T-cell (primary cell): ENCODE results near the gene KCNK3. TPM values are rescaled to one million over a fixed set of nuclear protein-coding genes. Genes with fewer than 3 reads are reported as not detected.

Experiments used
- ATAC-seq, 4 experiments: fragments of 200-7000 bp in 3 of 4; fragments of 150-1000 bp in 1 of 4; cut with Tn5 transposase; replicated peaks in 1 of 4; 1 replicate in 3 of 4; 2 replicates in 1 of 4; pipeline ENCODE4 v1.10.0; 2021; ENCODE audit warnings: moderate library complexity in 3 of 4, mild to moderate bottlenecking in 2 of 4, moderate number of reproducible peaks in 1 of 4
- CTCF ChIA-PET, 2 donors: fragments of 300-600 bp; sonication (Branson Sonifier 250); formaldehyde crosslinking; loops; one replicate each; lab custom pipeline; 2022; ENCODE audit warnings: antibody characterized with exemption in 2 of 2; lab: Charles Lee
- POLR2A ChIA-PET, 2 donors: fragments of 300-600 bp; sonication (Branson Sonifier 250); formaldehyde crosslinking; loops; one replicate each; lab custom pipeline; 2022; ENCODE audit warnings: antibody characterized with exemption in 2 of 2; lab: Charles Lee
- DNase-seq, 35 experiments: peaks; one replicate each; pipeline versions ENCODE4 v3.0.0 to v3.0.0-alpha.2; 2013 to 2023
- H3K27ac ChIP-seq: one replicate; pipeline ENCODE4 v1.5.1; 2013; ENCODE audit warnings: low read length
- H3K27me3 ChIP-seq, 2 experiments: replicated peaks in 1 of 2; 1 replicate in 1 of 2; 2 replicates in 1 of 2; pipeline versions ENCODE4 v1.6.1 to v1.7.0; 2013; ENCODE audit warnings: low read length in 1 of 2, mixed read lengths in 1 of 2; ENCODE audit not compliant: control insufficient read depth in 2 of 2, insufficient read depth in 2 of 2; ENCODE audit errors: extremely low read depth in 1 of 2
- H3K36me3 ChIP-seq, 2 donors: 1 replicate in 1 of 2; 2 replicates in 1 of 2; pipeline versions ENCODE4 v1.6.1 to v1.7.0; 2013; ENCODE audit warnings: low read length in 1 of 2; ENCODE audit not compliant: control insufficient read depth in 2 of 2, insufficient read depth in 1 of 2; ENCODE audit errors: extremely low read depth in 1 of 2
- H3K4me1 ChIP-seq, 2 experiments: 1 replicate in 1 of 2; 2 replicates in 1 of 2; pipeline versions ENCODE4 v1.6.1 to v1.7.0; 2013; ENCODE audit warnings: low read length in 2 of 2, mixed read lengths in 1 of 2; ENCODE audit not compliant: insufficient read depth in 2 of 2, control insufficient read depth in 1 of 2; ENCODE audit errors: extremely low read depth in 1 of 2
- H3K4me3 ChIP-seq, 2 donors: 1 replicate in 1 of 2; 2 replicates in 1 of 2; pipeline versions ENCODE4 v1.5.1 to v1.7.0; 2013; ENCODE audit warnings: mild to moderate bottlenecking in 2 of 2, low read length in 1 of 2, moderate library complexity in 1 of 2; ENCODE audit not compliant: control insufficient read depth in 1 of 2; ENCODE audit errors: extremely low read depth in 1 of 2
- H3K9me3 ChIP-seq: 2 replicates; pipeline ENCODE4 v1.7.0; 2013
- H3K27ac Mint-ChIP-seq, 2 donors: one replicate each; pipeline ENCODE4 v1.8.0; 2020 to 2021; ENCODE audit warnings: mild to moderate bottlenecking in 2 of 2, mixed read lengths in 2 of 2
- H3K27me3 Mint-ChIP-seq, 2 donors: one replicate each; pipeline ENCODE4 v1.8.0; 2021 to 2022; ENCODE audit warnings: mixed read lengths in 2 of 2
- H3K36me3 Mint-ChIP-seq: one replicate; pipeline ENCODE4 v1.8.0; 2021; ENCODE audit warnings: mixed read lengths
- H3K4me1 Mint-ChIP-seq, 3 donors: one replicate each; pipeline ENCODE4 v1.8.0; 2020 to 2022; ENCODE audit warnings: mixed read lengths in 3 of 3, mild to moderate bottlenecking in 1 of 3
- H3K4me3 Mint-ChIP-seq, 3 donors: one replicate each; pipeline ENCODE4 v1.8.0; 2020 to 2022; ENCODE audit warnings: mild to moderate bottlenecking in 3 of 3, mixed read lengths in 3 of 3, moderate library complexity in 3 of 3
- H3K9me3 Mint-ChIP-seq, 3 donors: one replicate each; pipeline ENCODE4 v1.8.0; 2020 to 2022; ENCODE audit warnings: mixed read lengths in 3 of 3
- WGBS: methylation state at CpG from one replicate; pipeline ENCODE4 v1.1.5; 2013; ENCODE audit warnings: missing lambda C conversion rate; ENCODE audit not compliant: insufficient coverage; 5-methylcytosine and 5-hydroxymethylcytosine counted together
- total RNA-seq, 35 experiments: library from RNA in 6 of 35; stranded (reverse) in 6 of 35; fragments of 120-200 nt in 1 of 35; gene quantifications; one replicate each; pipeline versions ENCODE4 v1.2.1 to v1.2.4 and lab custom pipeline; 2013 to 2026

The KCNK3 gene
- total RNA-seq, 5 donors from 2014 or later (not counting 1 experiment from before 2014, with no cell fraction given) = 0.23 to 0.35 (median 0.26) TPM; not detected in 2

DNA sequence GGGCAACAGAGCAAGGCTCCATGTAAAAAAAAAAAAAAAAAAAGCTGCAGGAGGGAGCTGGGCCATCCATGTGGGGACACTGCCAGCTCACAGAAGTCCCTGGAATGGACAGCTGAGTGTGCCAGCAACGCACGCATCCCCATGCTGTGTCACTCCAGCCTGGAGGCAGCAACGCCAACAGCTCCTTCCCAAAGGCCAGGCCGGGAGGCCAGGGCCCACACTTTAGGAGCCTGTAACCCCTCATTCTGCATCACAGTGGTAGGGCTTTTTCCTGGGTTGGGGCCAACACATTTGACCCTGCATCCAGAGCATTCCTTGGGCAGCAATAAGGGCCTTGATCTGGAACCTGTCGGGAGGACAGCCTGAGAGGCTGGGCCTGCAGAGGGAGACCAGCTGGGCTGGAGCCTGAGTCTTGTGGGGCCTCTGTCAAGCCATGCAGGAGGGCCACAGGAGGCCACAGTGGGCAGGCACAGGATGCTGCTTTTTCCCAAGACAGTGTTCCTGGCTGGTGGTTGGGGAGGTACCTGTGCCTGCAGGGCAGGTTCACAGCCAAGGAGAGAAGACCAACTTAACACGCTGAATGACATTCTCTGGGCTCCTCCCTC lies 16.8 kb upstream of the KCNK3 start:
- ATAC-seq = no peak
- ChIA-PET CTCF (no interaction called here), POLR2A (no interaction called here)
- WGBS = 89% methylated on average over 5 of the region's 6 CpGs
- Histone ChIP-seq H3K4me3 (no peak overlapping the region), H3K4me1 (no peaks in the 10 kb centered on the region), H3K36me3 (no peaks in the 10 kb centered on the region), H3K27me3 (peaks cover 0 to 41% of the 10 kb centered on the region in 2 experiments), H3K27ac (no peak overlapping the region), H3K9me3 (no peaks in the 10 kb centered on the region)
- peaks cover 31 to 32% of the 10 kb centered on the region in 2 donors for H3K27me3 Mint-ChIP-seq
- no peak overlapping the region for H3K27ac Mint-ChIP-seq
- no peak for DNase-seq
- no peak overlapping the region for H3K4me3 Mint-ChIP-seq
- no peaks in the 10 kb centered on the region for H3K36me3 Mint-ChIP-seq
- no peaks in the 10 kb centered on the region for H3K4me1 Mint-ChIP-seq
- peaks cover 0 to 6% (median 4%) of the 10 kb centered on the region in 3 donors for H3K9me3 Mint-ChIP-seq

DNA sequence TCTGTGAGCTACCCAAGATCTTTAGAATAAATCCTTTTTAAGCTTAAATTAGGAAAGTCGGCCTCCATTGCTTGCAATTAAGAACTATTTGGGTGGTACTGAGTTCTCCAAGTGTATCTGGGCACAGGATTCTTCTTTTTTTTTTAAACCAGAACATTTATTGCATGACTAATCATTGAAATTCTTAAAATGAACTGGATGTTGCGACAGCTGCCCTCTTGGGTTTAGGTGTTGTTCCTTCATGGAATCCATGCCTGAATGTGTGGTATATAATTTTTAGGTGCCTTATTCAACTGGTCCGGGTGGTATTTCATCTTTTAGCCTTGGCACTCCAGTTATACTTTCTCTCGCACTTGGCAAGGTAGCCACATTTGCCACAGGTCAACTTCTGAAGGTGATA lies 14.5 kb upstream of the KCNK3 start:
- peaks cover 0 to 6% (median 4%) of the 10 kb centered on the region in 3 donors for H3K9me3 Mint-ChIP-seq
- no peak for ATAC-seq
- H3K36me3 ChIP-seq = no peaks in the 10 kb centered on the region
- H3K27me3 ChIP-seq = peaks cover 0 to 38% of the 10 kb centered on the region in 2 experiments
- H3K4me3 ChIP-seq = no peak overlapping the region
- H3K9me3 ChIP-seq = no peaks in the 10 kb centered on the region
- WGBS = 93% methylated on average over 3 of the region's 4 CpGs
- H3K27ac ChIP-seq = no peak overlapping the region
- DNase-seq = no peak
- H3K4me1 Mint-ChIP-seq = no peaks in the 10 kb centered on the region
- H3K36me3 Mint-ChIP-seq = no peaks in the 10 kb centered on the region
- POLR2A ChIA-PET = no interaction called here
- CTCF ChIA-PET = no interaction called here
- no peak overlapping the region for H3K4me3 Mint-ChIP-seq
- no peaks in the 10 kb centered on the region for H3K4me1 ChIP-seq
- peaks cover 23 to 33% of the 10 kb centered on the region in 2 donors for H3K27me3 Mint-ChIP-seq
- no peak overlapping the region for H3K27ac Mint-ChIP-seq

DNA sequence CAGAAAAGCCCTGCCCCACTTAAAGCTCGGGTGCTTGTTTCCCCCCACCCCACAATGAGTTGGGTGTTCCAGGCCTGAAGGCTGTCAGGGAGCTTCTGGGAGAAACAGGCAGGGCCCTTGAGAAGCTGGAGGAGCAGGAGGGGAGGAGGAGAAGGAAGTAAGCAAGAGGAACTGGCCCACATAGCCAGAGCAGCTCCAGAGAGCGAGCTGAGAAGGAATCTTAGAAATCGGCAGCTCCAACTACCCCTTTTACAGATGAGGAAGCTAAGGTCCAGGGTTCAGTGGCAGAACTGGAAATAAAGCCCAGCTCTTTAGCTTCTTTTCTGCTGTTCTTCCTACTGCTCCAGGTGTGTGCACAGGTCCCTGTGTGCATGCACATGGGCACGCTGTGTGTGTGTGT lies 12.7 kb upstream of the KCNK3 start:
- H3K27ac ChIP-seq = no peak overlapping the region
- H3K4me1 ChIP-seq = no peaks in the 10 kb centered on the region
- no peaks in the 10 kb centered on the region for H3K36me3 ChIP-seq
- Mint-ChIP-seq H3K9me3 (peaks cover 0 to 6% (median 4%) of the 10 kb centered on the region in 3 donors), H3K27ac (no peak overlapping the region), H3K27me3 (peaks cover 20 to 27% of the 10 kb centered on the region in 2 donors), H3K4me1 (no peaks in the 10 kb centered on the region), H3K4me3 (no peak overlapping the region), H3K36me3 (no peaks in the 10 kb centered on the region)
- no peak for DNase-seq
- ChIA-PET CTCF (no interaction called here), POLR2A (interaction anchor here in 1 of 2 donors (0.5 kb wide), 1 partner anchor 623 kb away, joined by 3 read pairs; no protein-coding TSS in a partner anchor)
- H3K4me3 ChIP-seq = no peak overlapping the region
- peaks cover 0 to 36% of the 10 kb centered on the region in 2 experiments for H3K27me3 ChIP-seq
- no peak for ATAC-seq
- no peaks in the 10 kb centered on the region for H3K9me3 ChIP-seq
- WGBS = 41% methylated on average over 2 of the region's 4 CpGs

DNA sequence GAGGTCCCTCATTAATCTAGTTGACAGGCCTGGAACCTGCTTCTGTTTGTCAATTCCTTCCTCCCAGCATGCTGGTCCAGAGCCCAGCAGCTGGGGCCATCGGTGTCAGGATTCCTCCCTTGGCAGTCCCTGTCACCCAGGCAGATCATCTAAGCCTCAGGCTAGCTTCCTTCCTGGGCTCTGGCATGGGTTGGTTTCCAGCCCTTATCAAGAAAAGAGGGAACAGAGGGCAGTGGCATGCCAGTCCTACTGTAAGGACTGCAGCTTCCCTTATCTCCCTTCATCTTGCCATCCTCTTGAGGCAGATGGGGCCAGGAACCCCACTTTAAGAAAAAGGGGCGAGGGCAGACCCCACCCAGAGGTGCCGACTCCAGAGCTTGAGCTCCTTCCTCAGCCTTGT lies 10.9 kb upstream of the KCNK3 start:
- H3K4me1 ChIP-seq = no peaks in the 10 kb centered on the region
- Mint-ChIP-seq H3K4me1 (no peaks in the 10 kb centered on the region), H3K27me3 (peaks cover 25 to 36% of the 10 kb centered on the region in 2 donors), H3K36me3 (no peaks in the 10 kb centered on the region), H3K27ac (no peak overlapping the region), H3K4me3 (no peak overlapping the region), H3K9me3 (peaks cover 0 to 6% (median 4%) of the 10 kb centered on the region in 3 donors)
- ATAC-seq (no peak), DNase-seq (no peak)
- WGBS = no CpG with 5 or more reads among the region's 3 CpGs
- H3K9me3 ChIP-seq = no peaks in the 10 kb centered on the region
- peaks cover 2 to 42% of the 10 kb centered on the region in 2 experiments for H3K27me3 ChIP-seq
- no peaks in the 10 kb centered on the region for H3K36me3 ChIP-seq
- H3K27ac ChIP-seq = no peak overlapping the region
- ChIA-PET CTCF (no interaction called here), POLR2A (no interaction called here)
- H3K4me3 ChIP-seq = no peak overlapping the region

DNA sequence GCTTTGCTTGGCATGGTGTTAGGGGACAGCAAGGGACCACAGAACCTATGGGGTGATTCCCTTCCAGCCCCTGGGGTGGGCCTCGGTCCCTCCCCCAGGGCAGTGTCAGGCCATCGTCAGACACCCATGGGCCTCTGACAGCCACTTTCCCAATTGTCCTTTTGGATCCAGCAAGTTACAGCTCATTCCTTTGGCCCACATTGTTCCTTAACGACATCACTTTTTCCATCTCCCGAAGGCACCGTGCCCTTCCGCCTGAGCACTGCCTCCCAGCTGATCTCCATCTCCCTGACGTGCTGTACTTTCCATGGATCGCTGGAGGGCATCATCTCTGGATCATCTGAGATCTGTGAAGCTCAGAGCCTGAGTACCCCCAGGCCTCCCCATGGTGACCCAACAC lies 10.4 kb upstream of the KCNK3 start:
- ChIA-PET POLR2A (no interaction called here), CTCF (no interaction called here)
- no peaks in the 10 kb centered on the region for H3K36me3 ChIP-seq
- Mint-ChIP-seq H3K9me3 (peaks cover 0 to 6% (median 4%) of the 10 kb centered on the region in 3 donors), H3K36me3 (no peaks in the 10 kb centered on the region), H3K4me3 (no peak overlapping the region), H3K27me3 (peaks cover 30 to 41% of the 10 kb centered on the region in 2 donors), H3K27ac (no peak overlapping the region), H3K4me1 (no peaks in the 10 kb centered on the region)
- H3K27me3 ChIP-seq = peaks cover 2 to 45% of the 10 kb centered on the region in 2 experiments
- DNase-seq (no peak), ATAC-seq (no peak)
- H3K27ac ChIP-seq = no peak overlapping the region
- H3K4me3 ChIP-seq = no peak overlapping the region
- H3K4me1 ChIP-seq = no peaks in the 10 kb centered on the region
- WGBS = 90% methylated on average over 8 of the region's 8 CpGs
- H3K9me3 ChIP-seq = no peaks in the 10 kb centered on the region

DNA sequence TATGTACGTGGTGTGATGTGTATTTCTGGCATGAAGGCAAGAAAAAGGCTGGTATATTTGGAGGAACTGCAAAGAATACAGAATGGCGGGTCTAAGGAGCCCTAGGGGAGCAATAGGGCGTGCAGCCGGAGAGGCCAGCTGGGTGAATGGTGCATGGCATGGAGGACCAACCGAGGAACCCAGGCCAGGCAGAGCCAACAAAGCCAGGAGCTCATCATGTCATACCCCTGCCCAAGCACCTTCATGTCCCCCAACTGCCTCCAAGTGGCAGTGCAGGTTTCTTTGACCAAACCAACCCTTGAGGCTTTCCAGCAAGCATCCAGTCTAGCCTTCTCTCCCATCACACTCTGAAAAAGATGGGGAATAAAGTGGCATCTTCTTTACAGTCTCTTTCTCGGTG lies 8.9 kb upstream of the KCNK3 start:
- H3K36me3 ChIP-seq = no peaks in the 10 kb centered on the region
- H3K27ac Mint-ChIP-seq = no peak overlapping the region
- no peak overlapping the region for H3K4me3 ChIP-seq
- H3K36me3 Mint-ChIP-seq = no peaks in the 10 kb centered on the region
- no peaks in the 10 kb centered on the region for H3K4me1 Mint-ChIP-seq
- DNase-seq (no peak), ATAC-seq (no peak)
- ChIA-PET CTCF (no interaction called here), POLR2A (interaction anchor here in 1 of 2 donors (0.6 kb wide), 1 partner anchor 873 kb away, joined by 3 read pairs; no protein-coding TSS in a partner anchor)
- H3K9me3 ChIP-seq = no peaks in the 10 kb centered on the region
- no peaks in the 10 kb centered on the region for H3K4me1 ChIP-seq
- H3K27ac ChIP-seq = no peak overlapping the region
- no peaks in the 10 kb centered on the region for H3K9me3 Mint-ChIP-seq
- 57% methylated on average over 6 of the region's 6 CpGs for WGBS
- peaks cover 39 to 40% of the 10 kb centered on the region in 2 donors for H3K27me3 Mint-ChIP-seq
- peaks cover 2 to 56% of the 10 kb centered on the region in 2 experiments for H3K27me3 ChIP-seq
- H3K4me3 Mint-ChIP-seq = no peak overlapping the region
